ENCODE measurements around the gene CDK14.

CDK14 gene

DNA sequence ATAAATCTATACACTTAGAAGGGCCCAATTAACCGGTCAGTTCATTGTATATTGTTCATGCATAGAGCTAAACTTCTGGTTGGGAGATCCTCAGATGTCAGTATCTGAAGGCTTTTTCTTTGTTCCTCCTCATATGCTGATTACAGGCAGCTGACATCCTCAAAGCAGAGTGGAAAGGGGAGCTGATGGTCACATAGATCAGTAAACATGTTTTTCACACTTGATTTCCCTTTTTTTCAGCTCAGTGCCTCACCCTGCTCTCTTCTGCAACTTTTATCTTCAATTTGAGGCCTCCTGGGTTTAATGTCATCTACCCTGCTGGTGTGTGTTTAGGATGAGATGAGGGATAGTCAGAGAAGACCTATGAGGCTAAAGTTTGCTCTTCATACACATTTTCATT is 370.2 kb downstream of the CDK14 start:
- H3K27ac Mint-ChIP-seq, result no peak overlapping the region
- ATAC-seq (no peak), DNase-seq (no peak)
- no peaks in the 10 kb centered on the region for H3K4me1 Mint-ChIP-seq
- no peak overlapping the region for H3K4me3 Mint-ChIP-seq
- no peaks in the 10 kb centered on the region for H3K27me3 Mint-ChIP-seq
- H3K9me3 Mint-ChIP-seq, result peaks cover 4 to 8% of the 10 kb centered on the region in 2 donors

DNA sequence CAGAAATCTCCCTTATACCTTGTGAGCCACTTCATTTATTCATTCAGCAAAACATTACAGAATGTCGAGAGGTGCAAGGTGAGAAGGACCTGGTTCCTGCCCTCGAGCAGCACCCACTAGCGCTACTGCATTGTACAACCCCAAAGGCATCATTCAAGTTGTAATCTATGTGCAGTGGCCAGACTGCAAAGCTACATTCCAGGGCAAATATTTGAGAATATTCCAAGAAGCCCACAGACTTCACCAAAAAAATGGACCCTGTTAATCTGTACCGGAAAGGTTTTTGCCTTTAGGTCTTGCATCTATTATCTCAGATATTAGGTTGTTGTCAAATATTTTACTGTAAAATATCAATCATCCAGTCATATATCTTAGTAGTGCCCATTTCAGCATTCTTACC is 372.8 kb downstream of the CDK14 start:
- no peaks in the 10 kb centered on the region for H3K27me3 Mint-ChIP-seq
- no peak for DNase-seq
- H3K27ac Mint-ChIP-seq, result no peak overlapping the region
- H3K4me3 Mint-ChIP-seq, result no peak overlapping the region
- H3K9me3 Mint-ChIP-seq, result peaks cover 5% of the 10 kb centered on the region in 2 donors
- no peaks in the 10 kb centered on the region for H3K4me1 Mint-ChIP-seq
- no peak for ATAC-seq

DNA sequence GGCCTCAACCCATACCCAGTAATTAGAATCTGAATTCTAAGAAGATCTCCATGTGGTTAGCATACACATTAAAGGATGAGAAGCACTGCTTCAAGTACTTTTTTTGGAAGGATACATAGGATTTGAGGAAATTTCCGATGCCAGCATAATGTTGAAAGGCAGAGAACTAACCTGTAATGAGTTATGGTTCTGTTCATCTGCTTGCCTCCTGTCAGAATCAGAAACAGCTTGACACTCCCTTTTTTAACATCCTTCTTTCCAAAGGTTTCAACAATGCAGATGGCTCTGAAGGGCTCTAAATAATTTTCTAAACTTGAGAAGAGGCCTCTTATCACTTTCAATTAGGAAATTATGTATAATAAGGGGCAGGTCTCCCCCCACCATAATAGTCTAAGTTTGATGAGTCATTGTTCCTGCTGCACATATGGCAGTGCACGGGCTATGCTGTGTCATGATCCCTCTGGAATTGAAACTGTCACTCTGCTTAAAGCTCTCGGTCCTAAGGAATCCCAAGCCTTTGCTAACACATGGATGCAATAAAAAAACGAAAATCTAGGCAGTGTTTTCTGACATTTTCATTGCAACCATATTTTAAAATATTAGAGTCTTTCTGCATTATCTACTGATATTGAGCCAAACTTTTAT is 376.9 kb downstream of the CDK14 start:
- no peaks in the 10 kb centered on the region for H3K27me3 Mint-ChIP-seq
- no peak overlapping the region for H3K27ac Mint-ChIP-seq
- H3K9me3 Mint-ChIP-seq, result peaks cover 5 to 23% of the 10 kb centered on the region in 2 donors
- no peaks in the 10 kb centered on the region for H3K4me1 Mint-ChIP-seq
- no peak overlapping the region for H3K4me3 Mint-ChIP-seq
- DNase-seq (no peak), ATAC-seq (no peak)

DNA sequence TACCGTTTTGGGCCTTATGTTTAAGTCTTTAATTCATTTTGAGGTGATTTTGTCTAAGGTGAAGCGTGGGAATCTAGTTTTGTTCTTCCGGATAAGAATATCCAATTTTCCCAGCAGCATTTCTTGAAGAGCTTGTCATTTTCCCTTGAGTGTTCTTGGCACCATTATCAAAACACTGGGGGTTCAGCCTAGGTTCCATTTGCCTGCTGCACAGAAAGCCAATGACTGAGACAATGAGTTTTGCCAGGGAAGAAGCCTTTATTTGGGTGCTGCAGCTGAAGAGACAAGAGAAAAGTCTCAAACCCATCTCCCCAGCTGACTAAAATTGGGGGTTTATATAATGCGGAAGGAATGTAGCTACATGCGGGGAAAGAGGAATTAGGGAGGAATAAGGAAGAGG is 380.9 kb downstream of the CDK14 start:
- ATAC-seq, result no peak
- peak overlapping the region in 1 of 2 donors; percentile 42 for H3K27ac Mint-ChIP-seq
- DNase-seq, result no peak
- H3K4me3 Mint-ChIP-seq, result no peak overlapping the region
- no peaks in the 10 kb centered on the region for H3K4me1 Mint-ChIP-seq
- peaks cover 2 to 22% of the 10 kb centered on the region in 2 donors for H3K9me3 Mint-ChIP-seq
- H3K27me3 Mint-ChIP-seq, result no peaks in the 10 kb centered on the region

DNA sequence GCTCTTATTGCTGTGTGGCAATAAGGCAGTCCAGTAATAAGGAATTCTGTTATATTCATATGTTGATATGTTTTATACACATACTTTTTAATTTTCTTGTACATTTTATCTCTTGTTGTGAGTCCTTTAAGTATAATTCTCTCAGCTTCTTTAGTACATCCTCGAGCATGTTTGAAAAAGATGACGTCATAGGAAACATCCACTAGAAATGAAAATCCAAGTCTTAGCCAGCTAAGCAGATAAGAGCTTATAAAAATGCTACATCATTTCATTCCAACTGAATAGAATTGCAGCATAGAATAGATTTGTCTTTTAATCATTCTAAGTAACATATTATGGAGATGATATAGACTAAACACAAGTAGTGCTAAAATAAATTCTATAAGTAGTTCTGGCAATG is 384.4 kb downstream of the CDK14 start:
- H3K4me3 Mint-ChIP-seq, result no peak overlapping the region

DNA sequence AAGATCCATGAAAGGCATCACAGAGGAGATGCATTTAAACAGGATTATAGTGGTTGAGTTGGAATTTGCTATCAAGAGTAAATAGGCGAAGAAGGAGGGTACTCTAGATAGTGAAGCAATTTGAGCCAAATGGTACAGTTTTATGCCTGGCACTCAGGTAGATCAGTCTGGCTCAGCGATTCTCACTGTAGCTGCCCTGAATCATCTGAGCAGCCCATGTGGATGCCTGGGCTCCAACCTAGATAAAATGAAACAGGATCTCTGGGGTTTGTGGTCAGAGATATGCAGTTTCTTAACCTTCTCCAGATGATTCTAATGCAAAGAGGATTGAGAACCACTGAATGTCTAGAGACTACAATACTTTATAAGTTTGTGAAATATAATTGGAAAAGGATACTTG is 386.1 kb downstream of the CDK14 start:
- no peak for ATAC-seq
- H3K9me3 Mint-ChIP-seq, result peaks cover 5 to 17% of the 10 kb centered on the region in 2 donors
- H3K4me1 Mint-ChIP-seq, result no peaks in the 10 kb centered on the region
- H3K27ac Mint-ChIP-seq, result no peak overlapping the region
- H3K4me3 Mint-ChIP-seq, result no peak overlapping the region
- DNase-seq, result no peak
- no peaks in the 10 kb centered on the region for H3K27me3 Mint-ChIP-seq

More for the DNA sequence above, 384.4 kb downstream of the CDK14 start:
- H3K27ac Mint-ChIP-seq, result no peak overlapping the region
- peaks cover 5 to 29% of the 10 kb centered on the region in 2 donors for H3K9me3 Mint-ChIP-seq
- DNase-seq (no peak), ATAC-seq (no peak)
- H3K27me3 Mint-ChIP-seq, result no peaks in the 10 kb centered on the region
- H3K4me1 Mint-ChIP-seq, result no peaks in the 10 kb centered on the region

DNA sequence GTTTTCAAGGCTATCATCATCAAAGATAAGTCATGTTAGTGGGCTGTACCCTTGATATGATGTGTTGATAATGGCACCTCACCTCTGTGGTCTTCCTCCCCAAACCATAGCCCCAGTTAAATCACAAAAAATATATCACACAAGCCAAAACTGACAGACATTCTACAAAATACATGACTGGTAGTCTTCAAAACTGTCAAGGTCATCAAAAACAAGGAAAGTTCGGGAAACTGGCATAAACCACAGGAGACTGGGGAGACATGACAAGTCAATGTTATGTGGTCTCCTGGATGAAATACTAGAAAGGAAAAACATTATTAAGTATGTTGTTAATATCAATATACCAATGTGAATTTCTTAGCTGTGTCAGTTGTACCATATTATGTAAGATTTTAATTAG is 388.6 kb downstream of the CDK14 start:
- ATAC-seq, result no peak
- no peak overlapping the region for H3K4me3 Mint-ChIP-seq
- no peaks in the 10 kb centered on the region for H3K27me3 Mint-ChIP-seq
- no peak for DNase-seq
- no peaks in the 10 kb centered on the region for H3K4me1 Mint-ChIP-seq
- H3K27ac Mint-ChIP-seq, result no peak overlapping the region
- H3K9me3 Mint-ChIP-seq, result peaks cover 5 to 14% of the 10 kb centered on the region in 2 donors

DNA sequence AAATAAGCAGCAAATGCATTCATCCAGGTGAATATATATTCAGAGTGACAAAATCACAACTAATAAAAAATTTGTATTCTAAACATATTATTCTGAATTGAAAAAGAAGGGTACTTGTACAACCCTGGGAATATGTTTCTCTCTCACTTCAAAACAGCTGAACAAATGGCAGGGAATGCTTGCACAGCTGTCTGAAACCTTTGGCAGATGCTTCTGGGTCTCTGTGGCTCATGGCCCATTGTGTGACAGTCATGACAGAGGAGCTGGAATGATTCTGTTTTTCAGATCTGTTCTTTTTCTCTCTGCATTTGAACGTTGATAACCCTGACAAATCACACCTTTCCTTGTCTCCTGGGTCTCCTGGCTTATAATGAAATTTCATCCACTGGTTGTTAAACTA is 392.4 kb downstream of the CDK14 start:
- ATAC-seq, result no peak
- Mint-ChIP-seq H3K9me3 (peaks cover 0 to 4% of the 10 kb centered on the region in 2 donors), H3K27me3 (no peaks in the 10 kb centered on the region), H3K4me3 (no peak overlapping the region), H3K4me1 (no peaks in the 10 kb centered on the region), H3K27ac (no peak overlapping the region)
- no peak for DNase-seq

DNA sequence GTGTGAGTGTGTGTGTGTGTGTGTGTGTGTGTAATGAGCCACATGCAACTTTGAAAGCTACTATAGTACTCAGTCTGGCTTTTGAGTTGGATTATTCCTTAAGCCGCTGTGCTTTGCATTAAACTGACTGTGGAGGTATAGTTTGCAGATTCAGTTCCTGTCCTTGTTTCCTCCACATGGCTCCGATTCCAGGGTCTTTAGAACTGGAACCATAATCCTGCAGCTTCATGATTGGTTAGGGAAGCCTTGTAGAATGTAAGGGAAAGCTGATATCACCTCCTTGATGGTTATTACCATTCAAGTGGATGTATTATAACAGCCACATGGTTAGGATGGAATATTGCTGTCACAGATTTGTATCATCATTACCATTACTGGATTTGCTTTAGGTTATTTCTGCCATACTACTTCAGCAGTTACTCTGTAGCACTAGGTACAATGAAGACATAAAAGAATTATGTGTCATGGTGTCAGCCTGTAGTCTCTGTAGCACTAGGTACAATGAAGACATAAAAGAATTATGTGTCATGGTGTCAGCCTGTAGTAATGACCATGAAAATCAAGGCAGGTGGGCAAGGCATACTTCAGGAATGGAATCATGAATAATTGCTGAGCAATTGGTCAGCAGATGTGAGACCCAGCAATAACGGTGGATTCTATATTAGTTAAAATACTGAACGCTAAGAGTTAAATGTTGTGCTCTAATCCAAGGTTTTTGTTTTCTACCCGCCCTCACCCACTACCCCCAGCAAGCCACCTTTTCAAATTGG is 393.1 kb downstream of the CDK14 start:
- no peaks in the 10 kb centered on the region for H3K27me3 Mint-ChIP-seq
- H3K9me3 Mint-ChIP-seq, result no peaks in the 10 kb centered on the region
- H3K4me3 Mint-ChIP-seq, result no peak overlapping the region
- no peaks in the 10 kb centered on the region for H3K4me1 Mint-ChIP-seq
- no peak for DNase-seq
- no peak for ATAC-seq
- no peak overlapping the region for H3K27ac Mint-ChIP-seq

DNA sequence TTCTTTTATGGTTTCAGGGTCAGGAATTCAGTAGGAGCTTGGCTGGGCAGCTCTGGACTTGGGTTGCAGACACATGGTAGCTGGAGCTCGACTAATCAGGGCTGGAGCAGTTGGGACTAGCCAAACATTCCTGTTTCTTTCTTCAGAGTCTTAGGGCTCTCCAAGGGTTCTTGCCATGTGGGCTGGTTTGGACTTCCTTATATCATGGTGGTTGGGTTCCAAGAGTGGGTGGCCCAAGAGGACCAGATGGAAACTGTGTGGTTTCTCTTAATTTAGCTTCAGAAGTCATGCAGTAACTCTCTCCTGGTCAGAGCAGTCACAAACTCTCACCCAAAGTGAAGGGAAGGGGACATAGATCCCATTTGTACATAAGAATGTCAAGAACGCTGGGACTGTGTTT is 398.0 kb downstream of the CDK14 start:
- H3K27ac Mint-ChIP-seq, result peak overlapping the region in 1 of 2 donors; percentile 59
- H3K27me3 Mint-ChIP-seq, result no peaks in the 10 kb centered on the region
- H3K4me1 Mint-ChIP-seq, result no peaks in the 10 kb centered on the region
- ATAC-seq (no peak), DNase-seq (no peak)
- no peaks in the 10 kb centered on the region for H3K9me3 Mint-ChIP-seq
- no peak overlapping the region for H3K4me3 Mint-ChIP-seq

DNA sequence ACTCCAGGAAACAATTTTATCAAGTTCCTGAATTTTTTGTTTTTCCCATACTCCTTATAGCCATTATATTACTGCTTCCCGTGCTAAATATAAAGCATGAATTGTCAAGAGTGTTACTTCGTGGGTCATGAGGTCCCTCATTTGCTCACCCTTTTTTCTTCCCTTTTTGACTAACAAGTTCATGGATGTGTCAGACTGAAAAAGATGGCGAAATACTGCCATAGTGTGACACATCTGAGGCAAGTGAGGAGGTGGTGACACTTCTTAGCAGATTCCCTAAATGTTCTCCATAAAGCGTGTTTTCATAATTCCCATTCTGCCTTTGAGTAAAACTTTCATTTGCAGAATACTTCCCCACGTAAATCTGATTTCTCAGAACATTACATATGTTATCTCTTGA is 398.5 kb downstream of the CDK14 start:
- H3K4me3 Mint-ChIP-seq, result no peak overlapping the region
- DNase-seq (no peak), ATAC-seq (no peak)
- H3K27ac Mint-ChIP-seq, result no peak overlapping the region
- H3K27me3 Mint-ChIP-seq, result no peaks in the 10 kb centered on the region
- H3K9me3 Mint-ChIP-seq, result no peaks in the 10 kb centered on the region
- H3K4me1 Mint-ChIP-seq, result no peaks in the 10 kb centered on the region

DNA sequence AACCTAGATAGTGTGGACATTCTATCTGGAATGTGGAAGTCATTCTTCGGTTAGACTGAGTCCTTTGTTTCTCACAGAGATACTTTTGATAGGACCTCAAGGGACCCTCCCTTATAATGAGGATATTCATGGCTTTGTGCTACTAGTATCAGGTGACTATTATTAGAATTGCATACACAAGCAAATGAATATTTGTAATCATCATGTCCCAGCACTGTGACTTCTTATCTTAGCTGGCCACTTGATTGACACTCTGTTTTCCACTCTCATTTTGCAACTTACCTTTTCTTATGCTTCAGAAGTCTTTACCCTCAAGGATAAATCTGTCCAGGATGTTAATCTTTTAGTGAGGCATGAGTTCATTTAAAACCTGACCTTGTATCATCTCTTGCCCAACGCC is 399.9 kb downstream of the CDK14 start:
- Mint-ChIP-seq H3K27me3 (no peaks in the 10 kb centered on the region), H3K27ac (no peak overlapping the region), H3K4me1 (no peaks in the 10 kb centered on the region), H3K4me3 (no peak overlapping the region), H3K9me3 (no peaks in the 10 kb centered on the region)
- no peak for DNase-seq
- no peak for ATAC-seq

DNA sequence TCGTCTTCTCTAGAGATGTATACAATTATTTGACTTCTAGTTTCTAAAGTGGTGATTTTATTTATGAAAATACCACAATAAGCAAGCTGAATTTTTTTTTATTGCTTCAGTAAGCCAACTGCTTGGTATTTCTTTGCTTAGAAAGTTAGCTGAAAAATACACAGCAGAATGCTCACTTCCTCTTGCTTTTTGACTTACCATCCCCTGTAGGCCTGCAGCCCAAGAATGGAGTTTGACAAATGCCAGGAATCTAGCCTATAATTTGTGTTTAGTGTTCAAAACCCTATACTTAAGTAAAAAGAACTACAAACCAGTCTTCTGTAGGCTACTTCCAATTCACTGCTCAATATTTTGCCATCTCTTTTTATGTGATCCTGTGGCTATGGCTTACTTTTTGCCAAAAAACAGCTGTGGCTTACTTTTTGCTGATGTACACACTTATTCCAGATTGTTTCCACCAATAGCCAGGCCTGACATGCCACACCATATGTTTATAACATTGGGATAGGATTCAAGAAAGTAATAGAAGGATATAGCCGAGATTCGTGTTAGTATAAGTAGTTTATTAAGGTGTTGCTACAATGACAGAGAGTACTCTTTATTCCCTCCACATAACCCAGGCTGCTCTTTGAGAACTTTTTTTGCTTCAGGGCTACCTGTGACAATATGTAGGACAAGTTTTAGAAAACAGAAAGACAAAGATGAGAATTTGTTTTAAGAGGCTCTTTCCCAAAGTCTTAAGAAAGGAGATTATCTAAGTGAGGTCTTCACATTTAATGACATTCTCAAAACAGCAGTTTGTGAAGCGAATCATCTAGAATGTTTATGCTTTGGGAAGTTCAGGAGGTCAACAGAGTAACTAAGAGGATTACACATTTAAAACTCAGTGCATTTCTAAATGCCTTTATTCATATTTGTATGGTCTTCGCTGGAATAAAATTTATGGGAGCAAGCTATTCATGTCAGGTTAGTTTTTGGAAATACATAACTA is 404.2 kb downstream of the CDK14 start:
- DNase-seq (no peak), ATAC-seq (no peak)
- no peak overlapping the region for H3K4me3 Mint-ChIP-seq
- no peaks in the 10 kb centered on the region for H3K4me1 Mint-ChIP-seq
- no peaks in the 10 kb centered on the region for H3K27me3 Mint-ChIP-seq
- H3K27ac Mint-ChIP-seq, result no peak overlapping the region
- no peaks in the 10 kb centered on the region for H3K9me3 Mint-ChIP-seq

DNA sequence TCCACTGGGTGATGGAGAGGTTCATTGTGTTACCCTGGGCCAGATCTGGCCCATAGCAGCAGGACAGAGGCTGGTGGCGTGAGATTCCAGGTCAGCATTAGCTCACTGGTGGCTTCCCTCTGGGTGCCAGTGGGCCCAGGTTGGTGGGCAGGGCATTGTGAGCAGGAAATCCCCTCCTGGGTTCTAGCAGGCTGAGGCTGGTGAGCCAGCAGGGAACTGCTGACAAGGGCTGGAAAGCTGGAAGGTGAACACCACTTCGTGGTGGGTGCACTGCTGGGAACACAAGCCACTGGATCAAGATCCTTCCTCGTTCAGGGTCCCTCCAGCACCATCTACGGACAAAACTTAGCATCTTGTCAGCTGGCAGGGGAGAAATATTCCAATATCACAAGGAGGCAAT is 408.9 kb downstream of the CDK14 start:
- ATAC-seq (no peak), DNase-seq (no peak)
- H3K4me3 Mint-ChIP-seq, result no peak overlapping the region
- no peak overlapping the region for H3K27ac Mint-ChIP-seq
- H3K27me3 Mint-ChIP-seq, result no peaks in the 10 kb centered on the region
- H3K9me3 Mint-ChIP-seq, result no peaks in the 10 kb centered on the region
- no peaks in the 10 kb centered on the region for H3K4me1 Mint-ChIP-seq

DNA sequence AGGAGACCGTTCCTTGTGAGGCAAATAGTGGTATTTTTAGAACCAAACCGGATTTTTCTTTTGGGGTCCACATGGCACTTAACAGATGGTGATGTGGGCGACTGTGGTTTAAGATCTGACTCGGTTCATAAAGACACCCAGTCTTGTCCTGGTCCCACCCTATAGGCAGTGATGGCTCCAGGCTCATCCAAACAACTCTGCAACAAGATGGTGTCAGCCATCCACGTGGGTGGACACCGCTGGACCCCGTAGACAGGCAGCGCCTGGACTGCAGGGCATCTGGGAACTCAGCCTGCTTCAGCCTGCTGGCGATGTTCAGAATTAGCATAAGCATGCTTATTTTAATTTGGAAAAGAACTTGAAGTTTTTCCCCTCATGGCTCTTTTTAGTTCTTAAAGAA is 409.7 kb downstream of the CDK14 start:
- Mint-ChIP-seq H3K9me3 (no peaks in the 10 kb centered on the region), H3K4me3 (no peak overlapping the region), H3K27me3 (no peaks in the 10 kb centered on the region), H3K27ac (no peak overlapping the region), H3K4me1 (no peaks in the 10 kb centered on the region)
- DNase-seq (no peak), ATAC-seq (no peak)

DNA sequence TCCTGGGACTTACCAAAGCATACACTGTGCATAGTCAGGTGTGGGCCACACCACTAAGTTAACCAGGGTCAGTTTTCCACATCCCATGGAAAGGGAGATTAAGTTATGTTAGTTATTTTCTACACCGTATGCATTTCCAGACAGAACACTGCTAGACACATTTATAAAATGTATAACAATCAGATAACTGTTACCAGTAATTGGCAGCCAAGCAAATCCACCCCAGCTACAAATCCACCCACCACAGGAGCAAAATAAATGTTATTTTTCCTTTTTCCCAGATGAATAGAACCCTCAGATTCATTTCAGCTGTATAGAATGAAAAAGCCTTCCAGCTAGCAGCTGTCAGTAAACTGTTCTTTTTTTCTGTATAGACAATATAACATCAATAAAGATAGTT is 411.2 kb downstream of the CDK14 start:
- no peak for ATAC-seq
- no peaks in the 10 kb centered on the region for H3K9me3 Mint-ChIP-seq
- H3K4me1 Mint-ChIP-seq, result no peaks in the 10 kb centered on the region
- DNase-seq, result no peak
- no peak overlapping the region for H3K4me3 Mint-ChIP-seq
- H3K27ac Mint-ChIP-seq, result no peak overlapping the region
- no peaks in the 10 kb centered on the region for H3K27me3 Mint-ChIP-seq

All from stimulated activated naive CD8-positive, alpha-beta T cell treated with anti-CD3 and anti-CD28 coated beads, Interleukin-15, amount 100 ng/mL, for 72 hours (primary cell).